GM12872 (cell line): ENCODE measurements around the gene LRBA.

Source experiments
- TF ChIP-seq, protein P1 (sequence below): IDR thresholded peaks from 3 replicates; pipeline ENCODE4 v1.5.1; 2011; ENCODE audit warnings: low read depth, mild to moderate bottlenecking, low read length, moderate library complexity; ENCODE audit not compliant: insufficient read depth

Gene LRBA

GRCh38 chr4:150584111-150584915 is 430.8 kb downstream of the LRBA start:
- TF ChIP-seq, protein P1, sequence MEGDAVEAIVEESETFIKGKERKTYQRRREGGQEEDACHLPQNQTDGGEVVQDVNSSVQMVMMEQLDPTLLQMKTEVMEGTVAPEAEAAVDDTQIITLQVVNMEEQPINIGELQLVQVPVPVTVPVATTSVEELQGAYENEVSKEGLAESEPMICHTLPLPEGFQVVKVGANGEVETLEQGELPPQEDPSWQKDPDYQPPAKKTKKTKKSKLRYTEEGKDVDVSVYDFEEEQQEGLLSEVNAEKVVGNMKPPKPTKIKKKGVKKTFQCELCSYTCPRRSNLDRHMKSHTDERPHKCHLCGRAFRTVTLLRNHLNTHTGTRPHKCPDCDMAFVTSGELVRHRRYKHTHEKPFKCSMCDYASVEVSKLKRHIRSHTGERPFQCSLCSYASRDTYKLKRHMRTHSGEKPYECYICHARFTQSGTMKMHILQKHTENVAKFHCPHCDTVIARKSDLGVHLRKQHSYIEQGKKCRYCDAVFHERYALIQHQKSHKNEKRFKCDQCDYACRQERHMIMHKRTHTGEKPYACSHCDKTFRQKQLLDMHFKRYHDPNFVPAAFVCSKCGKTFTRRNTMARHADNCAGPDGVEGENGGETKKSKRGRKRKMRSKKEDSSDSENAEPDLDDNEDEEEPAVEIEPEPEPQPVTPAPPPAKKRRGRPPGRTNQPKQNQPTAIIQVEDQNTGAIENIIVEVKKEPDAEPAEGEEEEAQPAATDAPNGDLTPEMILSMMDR = no peak

- TF ChIP-seq, protein P1 = no peak
Observed at GRCh38 chr4:150583287-150584110, 431.6 kb downstream of the LRBA start.

GRCh38 chr4:150582873-150583286 is 432.2 kb downstream of the LRBA start:
- TF ChIP-seq, protein P1 = no peak

- TF ChIP-seq, protein P1 = no peak
Observed at GRCh38 chr4:150582146-150582872, 432.8 kb downstream of the LRBA start, which contains the start of gene MAB21L2. Gene MAB21L2, plus strand, starts transcription at chr4:150582151. Its CDS starts 879 bp downstream, at chr4:150583030.

DNA sequence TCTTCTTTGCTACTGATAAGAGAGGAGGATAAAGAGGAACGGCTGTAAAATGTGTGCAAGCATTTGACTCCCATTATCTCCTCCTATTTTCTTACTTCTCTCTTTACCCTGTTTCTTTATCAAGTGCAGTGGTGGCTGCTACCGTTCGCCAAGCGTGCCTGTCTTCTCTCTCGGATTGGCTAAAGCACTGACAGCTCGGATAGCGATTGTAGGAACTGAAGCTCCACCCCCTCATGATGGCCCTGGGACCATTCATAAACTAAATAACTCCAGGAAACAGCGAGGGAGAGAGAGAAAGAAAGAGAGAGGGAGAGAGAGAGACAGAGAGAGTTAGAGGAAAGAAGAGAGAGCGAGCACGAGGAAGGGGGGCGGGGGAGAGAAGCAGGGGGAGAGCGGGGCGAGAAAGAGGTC is 433.4 kb downstream of the LRBA start:
- TF ChIP-seq, protein P1 = no peak

GRCh38 chr4:150581056-150581605 is 434.0 kb downstream of the LRBA start:
- TF ChIP-seq, protein P1 = no peak
